Stimulated activated CD8-positive, alpha-beta memory T cell treated with anti-CD3 and anti-CD28 coated beads, Interleukin-15, amount 100 ng/mL, for 48 hours (primary cell): ENCODE data around the gene NUP98.

Experiments used
- DNase-seq, 2 donors: peaks; one replicate each; pipeline ENCODE4 v3.0.0-alpha.2; 2020; ENCODE audit warnings: low read depth in 2 of 2

Gene NUP98

GRCh38 chr11:3641191-3641590, 156.2 kb downstream of the NUP98 start:
- DNase-seq: no peak

- no peak for DNase-seq
Observed at GRCh38 chr11:3639841-3640240, 157.5 kb downstream of the NUP98 start.

DNA sequence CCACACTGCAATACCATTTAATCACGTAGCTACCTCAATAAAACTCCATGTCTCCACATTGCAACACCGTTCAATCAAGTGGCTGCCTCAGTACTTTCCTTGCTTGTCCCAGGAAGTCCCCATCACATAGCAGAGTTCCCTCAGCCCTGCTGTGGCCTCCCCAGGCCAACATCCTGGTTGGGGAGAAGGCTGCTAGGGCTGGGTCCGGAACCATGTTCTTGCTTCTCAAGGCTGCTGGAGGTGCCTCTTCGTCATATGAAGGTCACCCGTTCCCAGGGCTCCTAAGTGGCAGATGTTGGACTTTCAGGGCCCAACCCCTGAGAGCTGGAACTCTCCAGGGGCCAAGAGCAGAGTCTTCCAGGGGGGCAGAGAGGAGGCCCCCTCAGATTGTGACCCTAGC, 158.8 kb downstream of the NUP98 start:
- no peak for DNase-seq

DNA sequence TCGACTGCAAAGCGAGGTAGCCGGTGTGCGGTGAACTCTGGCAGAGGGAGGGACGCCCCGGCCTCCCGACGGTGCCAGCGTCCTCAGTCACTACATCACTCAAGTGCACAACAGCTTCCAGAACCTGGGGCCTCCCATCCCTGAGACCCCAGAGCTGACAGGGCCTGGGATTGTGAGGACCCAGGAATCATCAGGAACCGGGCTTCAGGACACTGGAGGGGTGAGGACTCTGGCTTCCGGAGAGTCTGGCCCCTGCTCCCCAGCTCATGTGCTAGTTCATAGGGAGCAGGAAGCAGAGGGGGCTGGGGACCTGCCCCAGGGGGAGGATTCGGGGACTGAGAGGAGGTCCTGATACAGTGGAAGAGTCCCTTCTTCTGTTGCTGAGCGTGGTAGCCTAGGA, 160.2 kb downstream of the NUP98 start:
- DNase-seq: no peak

GRCh38 chr11:3635641-3636375, 161.5 kb downstream of the NUP98 start:
- DNase-seq: no peak

DNA sequence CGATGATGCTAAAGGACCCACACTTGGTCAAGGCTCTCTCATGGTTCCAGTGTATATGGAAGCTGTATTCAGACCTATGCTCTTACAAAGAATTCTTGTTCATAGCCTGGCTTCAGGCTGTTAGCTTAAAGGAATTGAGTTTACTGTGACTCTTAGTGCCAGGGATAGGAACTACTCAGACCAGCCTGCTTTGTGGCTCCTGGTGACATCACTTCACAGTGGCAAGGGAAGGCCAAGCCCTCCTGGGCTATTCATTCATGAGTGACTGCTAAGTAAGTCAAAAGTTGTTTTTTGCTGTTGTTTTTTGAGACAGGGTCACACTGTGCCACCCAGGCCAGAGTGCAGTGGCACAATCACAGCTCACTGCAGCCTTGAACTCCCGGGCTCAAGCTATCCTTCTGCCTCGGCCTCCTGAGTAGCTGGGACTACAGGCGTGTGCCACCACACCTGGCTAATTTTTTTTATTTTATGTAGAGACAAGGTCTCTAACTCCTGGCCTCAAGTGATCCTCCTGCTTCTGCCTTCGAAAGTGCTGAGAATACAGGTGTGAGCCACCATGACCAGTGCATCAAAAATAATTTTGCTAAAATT, 165.2 kb downstream of the NUP98 start:
- DNase-seq: no peak

DNA sequence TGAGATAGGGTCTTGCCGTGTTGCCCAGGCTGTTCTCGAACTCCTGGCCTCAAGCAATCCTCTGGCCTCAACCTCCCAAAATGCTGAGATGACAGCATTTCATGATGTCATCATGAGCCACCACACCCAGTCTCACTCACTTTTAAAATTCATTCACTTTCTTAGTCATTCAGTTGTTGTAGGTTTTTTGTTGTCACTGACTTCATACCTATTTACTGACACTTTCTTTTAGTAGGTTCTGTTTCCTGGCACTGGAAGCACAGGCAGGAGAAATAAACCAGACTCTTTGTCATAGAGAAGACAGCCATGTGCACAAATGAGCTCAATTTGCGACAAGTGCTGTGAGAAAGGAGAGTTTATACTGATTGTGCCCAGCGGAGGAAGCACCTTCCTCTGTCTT, 166.0 kb downstream of the NUP98 start:
- no peak for DNase-seq

- no peak for DNase-seq
Observed at GRCh38 chr11:3627291-3627690, 170.1 kb downstream of the NUP98 start.

- DNase-seq: no peak
Observed at GRCh38 chr11:3626250-3626960, 170.9 kb downstream of the NUP98 start.
